ENCODE data around the gene UBA6.

Gene UBA6

DNA sequence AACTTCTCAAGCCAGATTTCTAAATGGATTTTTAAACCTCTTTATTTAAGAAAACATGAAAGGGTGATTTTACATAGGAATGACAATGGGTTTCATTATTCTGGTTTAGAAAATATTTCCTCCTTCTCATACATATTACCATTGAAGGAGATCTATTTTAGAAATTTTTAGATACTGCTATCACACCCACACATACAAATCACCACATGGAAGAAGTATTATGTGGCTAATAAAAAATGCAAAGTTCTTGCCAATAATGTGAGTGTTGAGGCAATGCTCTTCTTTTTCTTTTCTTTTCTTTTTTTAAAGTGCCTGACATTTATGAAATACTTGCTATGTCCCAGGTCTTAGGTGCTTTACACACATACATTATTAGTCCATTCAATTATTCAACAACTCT, 135.7 kb downstream of the UBA6 start:
- TF ChIP-seq, protein P1, sequence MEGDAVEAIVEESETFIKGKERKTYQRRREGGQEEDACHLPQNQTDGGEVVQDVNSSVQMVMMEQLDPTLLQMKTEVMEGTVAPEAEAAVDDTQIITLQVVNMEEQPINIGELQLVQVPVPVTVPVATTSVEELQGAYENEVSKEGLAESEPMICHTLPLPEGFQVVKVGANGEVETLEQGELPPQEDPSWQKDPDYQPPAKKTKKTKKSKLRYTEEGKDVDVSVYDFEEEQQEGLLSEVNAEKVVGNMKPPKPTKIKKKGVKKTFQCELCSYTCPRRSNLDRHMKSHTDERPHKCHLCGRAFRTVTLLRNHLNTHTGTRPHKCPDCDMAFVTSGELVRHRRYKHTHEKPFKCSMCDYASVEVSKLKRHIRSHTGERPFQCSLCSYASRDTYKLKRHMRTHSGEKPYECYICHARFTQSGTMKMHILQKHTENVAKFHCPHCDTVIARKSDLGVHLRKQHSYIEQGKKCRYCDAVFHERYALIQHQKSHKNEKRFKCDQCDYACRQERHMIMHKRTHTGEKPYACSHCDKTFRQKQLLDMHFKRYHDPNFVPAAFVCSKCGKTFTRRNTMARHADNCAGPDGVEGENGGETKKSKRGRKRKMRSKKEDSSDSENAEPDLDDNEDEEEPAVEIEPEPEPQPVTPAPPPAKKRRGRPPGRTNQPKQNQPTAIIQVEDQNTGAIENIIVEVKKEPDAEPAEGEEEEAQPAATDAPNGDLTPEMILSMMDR (IDR thresholded peaks at IDR 0.05; ENCODE audit: insufficient read depth, low read depth, low read length, missing control alignments): no peak
- no peak overlapping the region for H3K4me3 ChIP-seq (ENCODE audit: low read depth, low read length)

More for the DNA sequence above, 135.7 kb downstream of the UBA6 start:
- no peak for DNase-seq (ENCODE audit: low read depth)

Data from GM12865 (cell line).